Brain microvascular endothelial cell (primary cell): ENCODE measurements around the gene CHST15.

Experiments
- DNase-seq: peaks from one replicate; pipeline ENCODE4 v3.0.0-alpha.2; 2020
- H3K27ac ChIP-seq: fragments of 250-450 bp; sonication (Bioruptor Pico); 2 replicates; pipeline ENCODE4 v1.5.1; 2020; ENCODE audit warnings: mild to moderate bottlenecking, moderate library complexity
- H3K27me3 ChIP-seq: fragments of 250-450 bp; sonication (Bioruptor Pico); replicated peaks from 2 replicates; pipeline ENCODE4 v1.5.1; 2020; ENCODE audit warnings: mild to moderate bottlenecking
- H3K36me3 ChIP-seq: fragments of 250-450 bp; sonication (Bioruptor Pico); replicated peaks from 2 replicates; pipeline ENCODE4 v1.5.1; 2020; ENCODE audit warnings: mild to moderate bottlenecking
- H3K4me3 ChIP-seq: 2 replicates; pipeline ENCODE4 v1.5.1; 2011; ENCODE audit warnings: low read depth, mild to moderate bottlenecking, control low read depth, low read length, moderate library complexity
- CTCF ChIP-seq: IDR thresholded peaks from 2 replicates; pipeline ENCODE4 v1.5.1; 2011; ENCODE audit warnings: low read depth, mild to moderate bottlenecking, moderate library complexity, low read length, control low read depth, inconsistent platforms; ENCODE audit errors: missing control alignments
- in situ Hi-C: cut with HindIII; loops from 2 replicates; pipeline ENCODE4 v1.10.0; 2017; ENCODE audit warnings: low sequenced_read_pairs, low pct_ligation_motif_present

CHST15 gene

GRCh38 chr10:124126145-124126982 lies 33.0 kb upstream of the CHST15 start:
- in situ Hi-C loops = no loop called here
- Histone ChIP-seq H3K27me3 (no peaks in the 10 kb centered on the region), H3K36me3 (no peaks in the 10 kb centered on the region), H3K27ac (no peak overlapping the region), H3K4me3 (no peak overlapping the region)
- TF ChIP-seq CTCF = no peak
- DNase-seq = no peak

- H3K36me3 ChIP-seq = no peaks in the 10 kb centered on the region
- TF ChIP-seq CTCF = peak; percentile 64
Measured at GRCh38 chr10:124125305-124126116, 32.1 kb upstream of the CHST15 start.

GRCh38 chr10:124124769-124125161 lies 31.4 kb upstream of the CHST15 start:
- in situ Hi-C loops = no loop called here
- no peak for TF ChIP-seq CTCF
- no peak for DNase-seq

More at GRCh38 chr10:124125305-124126116, 32.1 kb upstream of the CHST15 start:
- in situ Hi-C loops = no loop called here
- Histone ChIP-seq H3K27ac (no peak overlapping the region), H3K4me3 (no peak overlapping the region), H3K27me3 (no peaks in the 10 kb centered on the region)
- DNase-seq = no peak

GRCh38 chr10:124124123-124124768 lies 30.8 kb upstream of the CHST15 start:
- in situ Hi-C loops = no loop called here
- no peak for TF ChIP-seq CTCF
- H3K4me3 ChIP-seq = no peak overlapping the region
- no peak overlapping the region for H3K27ac ChIP-seq
- no peaks in the 10 kb centered on the region for H3K36me3 ChIP-seq
- no peaks in the 10 kb centered on the region for H3K27me3 ChIP-seq
- DNase-seq = no peak

More at GRCh38 chr10:124124769-124125161, 31.4 kb upstream of the CHST15 start:
- H3K4me3 ChIP-seq = no peak overlapping the region
- H3K27me3 ChIP-seq = no peaks in the 10 kb centered on the region
- no peaks in the 10 kb centered on the region for H3K36me3 ChIP-seq
- no peak overlapping the region for H3K27ac ChIP-seq

GRCh38 chr10:124123156-124123555 lies 29.8 kb upstream of the CHST15 start:
- DNase-seq = peak; percentile 29
- no peak for TF ChIP-seq CTCF
- in situ Hi-C loops = no loop called here

More at GRCh38 chr10:124123156-124123555, 29.8 kb upstream of the CHST15 start:
- Histone ChIP-seq H3K27me3 (no peaks in the 10 kb centered on the region), H3K36me3 (no peaks in the 10 kb centered on the region), H3K4me3 (no peak overlapping the region), H3K27ac (no peak overlapping the region)
